WI38 (cell line): ENCODE measurements around the gene LDAF1.
"Not testable (repeated sequence)": the region's sequence is repeated elsewhere in the genome, so short reads cannot be mapped to it uniquely, and the experiment has no call there.

ENCODE experiments used
- H3K4me3 ChIP-seq: 2 replicates; pipeline ENCODE4 v1.5.1; 2011; ENCODE audit warnings: low read depth, mild to moderate bottlenecking, control low read depth, low read length
- TF ChIP-seq, protein P1 (sequence below): IDR thresholded peaks from 2 replicates; pipeline ENCODE4 v1.5.1; 2012; ENCODE audit warnings: low read depth, mild to moderate bottlenecking, control low read depth, low read length

Gene LDAF1

DNA sequence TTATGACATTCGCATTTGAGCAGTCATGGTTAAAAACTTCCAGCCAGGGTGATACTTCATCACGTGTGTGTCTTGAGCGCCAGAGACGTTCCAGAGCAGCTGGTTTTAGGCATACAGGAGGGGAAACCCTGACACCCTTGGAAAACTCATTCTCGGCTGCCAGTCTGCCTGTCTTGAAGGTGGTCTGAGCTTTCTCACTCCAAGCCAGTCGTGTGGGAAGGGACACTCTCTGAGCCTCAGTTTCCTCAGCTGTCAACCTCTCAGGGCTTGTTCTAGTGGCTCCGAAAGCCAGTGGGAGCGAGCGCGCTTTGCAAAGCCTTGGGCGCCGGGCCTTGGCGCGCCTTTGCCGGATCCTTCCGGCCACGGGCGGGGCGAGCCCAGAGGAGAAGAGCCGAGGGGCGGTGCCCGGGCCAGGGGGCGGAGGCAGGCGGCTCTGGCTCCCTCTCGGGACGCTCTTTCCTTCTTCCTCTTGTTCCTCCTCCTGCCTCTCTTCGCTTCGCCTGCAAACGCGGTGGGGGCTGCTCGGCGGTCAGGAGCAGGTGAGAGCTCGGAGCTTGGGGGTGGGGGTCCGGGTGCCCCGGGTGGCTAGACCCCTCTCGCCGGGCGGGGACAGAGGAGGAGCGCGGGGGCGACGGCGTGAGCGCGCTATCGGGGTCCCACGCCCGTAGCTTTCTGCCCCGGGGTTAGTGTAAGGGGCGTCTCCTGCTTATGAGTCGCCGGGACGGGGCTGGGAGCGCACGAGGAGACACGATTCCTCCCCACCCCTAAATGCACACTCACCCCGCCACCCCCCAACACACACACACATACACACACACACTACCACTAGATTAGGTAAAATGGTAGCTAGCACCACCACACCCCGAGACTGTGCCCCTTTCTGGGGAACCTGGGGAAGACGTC is at the start of gene LDAF1:
Gene LDAF1, plus strand, starts transcription at position 467 of the 903 bp plus-strand sequence. CDS start 2,509 bp downstream, outside the sequence.
- TF ChIP-seq, protein P1, sequence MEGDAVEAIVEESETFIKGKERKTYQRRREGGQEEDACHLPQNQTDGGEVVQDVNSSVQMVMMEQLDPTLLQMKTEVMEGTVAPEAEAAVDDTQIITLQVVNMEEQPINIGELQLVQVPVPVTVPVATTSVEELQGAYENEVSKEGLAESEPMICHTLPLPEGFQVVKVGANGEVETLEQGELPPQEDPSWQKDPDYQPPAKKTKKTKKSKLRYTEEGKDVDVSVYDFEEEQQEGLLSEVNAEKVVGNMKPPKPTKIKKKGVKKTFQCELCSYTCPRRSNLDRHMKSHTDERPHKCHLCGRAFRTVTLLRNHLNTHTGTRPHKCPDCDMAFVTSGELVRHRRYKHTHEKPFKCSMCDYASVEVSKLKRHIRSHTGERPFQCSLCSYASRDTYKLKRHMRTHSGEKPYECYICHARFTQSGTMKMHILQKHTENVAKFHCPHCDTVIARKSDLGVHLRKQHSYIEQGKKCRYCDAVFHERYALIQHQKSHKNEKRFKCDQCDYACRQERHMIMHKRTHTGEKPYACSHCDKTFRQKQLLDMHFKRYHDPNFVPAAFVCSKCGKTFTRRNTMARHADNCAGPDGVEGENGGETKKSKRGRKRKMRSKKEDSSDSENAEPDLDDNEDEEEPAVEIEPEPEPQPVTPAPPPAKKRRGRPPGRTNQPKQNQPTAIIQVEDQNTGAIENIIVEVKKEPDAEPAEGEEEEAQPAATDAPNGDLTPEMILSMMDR: no peak
- peak within 1 kb of the TSS; percentile 76 for H3K4me3 ChIP-seq

DNA sequence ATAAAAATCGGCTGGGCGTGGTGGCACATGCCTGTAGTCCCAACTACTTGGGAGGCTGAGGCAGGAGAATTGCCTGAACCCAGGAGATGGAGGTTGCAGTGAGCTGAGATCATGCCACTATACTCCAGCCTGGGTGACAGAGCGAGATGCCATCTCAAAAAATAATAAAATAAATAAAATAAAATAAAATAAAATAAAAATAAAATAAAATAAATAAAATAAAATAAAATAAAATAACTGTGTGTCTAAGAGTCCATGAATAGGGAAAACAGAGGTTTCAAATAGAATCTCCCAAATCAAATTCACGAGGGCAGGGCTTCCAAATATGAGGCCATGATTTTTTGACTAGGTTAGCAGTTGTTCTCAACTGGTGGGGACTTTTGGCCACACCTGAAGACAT is 42.9 kb upstream of the LDAF1 start:
- not testable (repeated sequence) for H3K4me3 ChIP-seq

DNA sequence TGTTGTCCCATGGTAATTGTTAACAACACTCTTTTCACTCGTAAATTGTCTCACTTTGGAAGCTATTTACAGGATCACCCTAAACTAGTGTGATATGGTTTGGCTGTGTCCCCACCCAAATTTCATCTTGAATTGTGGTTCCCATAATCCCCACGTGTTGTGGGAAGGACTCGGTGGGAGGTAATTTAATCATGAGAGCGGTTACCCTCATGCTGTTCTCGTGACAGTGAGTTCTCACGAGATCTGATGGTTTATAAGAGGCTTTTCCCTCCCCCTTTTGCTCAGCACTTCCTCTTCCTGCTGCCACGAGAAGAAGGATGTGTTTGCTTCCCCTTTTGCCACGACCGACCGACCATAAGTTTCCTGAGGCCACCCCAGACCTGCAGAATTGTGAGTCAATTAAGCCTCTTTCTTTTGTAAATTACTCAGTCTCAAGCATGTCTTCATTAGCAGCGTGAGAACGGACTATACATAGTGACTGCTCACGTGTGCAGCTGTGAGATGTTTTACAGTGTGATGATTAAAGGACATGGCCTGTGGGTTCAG is 42.3 kb upstream of the LDAF1 start:
- no peak overlapping the region for H3K4me3 ChIP-seq
- TF ChIP-seq, protein P1: no peak

DNA sequence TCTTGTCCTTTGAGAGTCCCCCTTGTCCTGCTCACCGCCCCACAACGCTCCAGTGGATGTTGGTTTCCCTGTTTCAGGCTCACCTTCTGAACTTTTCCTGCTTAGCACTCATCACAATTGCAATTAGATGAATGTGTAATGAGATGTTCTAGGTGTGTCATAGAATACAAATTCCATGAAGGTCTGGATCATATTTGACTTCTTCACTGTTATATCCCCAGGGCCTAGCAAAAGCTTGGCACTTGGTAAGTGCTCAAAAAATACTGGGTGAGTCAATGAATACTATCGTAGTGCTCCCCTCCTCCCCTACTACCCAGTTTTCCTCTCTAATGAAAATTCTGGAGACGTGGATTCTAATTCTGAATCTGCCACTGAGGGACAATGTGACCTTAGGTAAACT is 40.9 kb upstream of the LDAF1 start:
- TF ChIP-seq, protein P1: no peak
- H3K4me3 ChIP-seq: no peak overlapping the region

DNA sequence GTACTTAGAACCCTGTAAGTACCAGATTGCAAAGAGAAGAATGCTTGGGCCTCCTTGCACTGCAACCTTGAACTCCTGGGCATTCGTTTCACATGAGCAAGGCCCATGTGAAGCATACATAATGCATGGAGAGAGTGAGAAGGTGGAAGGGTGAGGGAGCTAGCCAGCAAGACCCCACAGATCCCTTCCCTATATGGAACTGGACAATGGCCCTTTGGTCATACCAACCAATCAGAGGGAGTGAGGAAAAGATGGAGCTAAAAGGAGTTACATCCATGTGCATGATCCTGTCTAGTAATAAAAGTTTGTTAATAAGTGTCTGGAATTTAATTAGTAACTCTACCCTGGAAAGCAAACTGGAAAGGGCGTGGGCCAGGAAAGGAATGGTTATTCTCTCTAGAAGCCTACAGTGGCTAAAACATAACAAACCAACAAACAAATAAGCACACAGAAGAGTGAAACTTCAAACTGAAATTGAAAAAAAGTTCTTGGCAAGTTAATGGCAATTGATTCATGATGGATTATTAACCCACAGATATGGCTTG is 37.4 kb upstream of the LDAF1 start:
- TF ChIP-seq, protein P1: no peak
- no peak overlapping the region for H3K4me3 ChIP-seq

DNA sequence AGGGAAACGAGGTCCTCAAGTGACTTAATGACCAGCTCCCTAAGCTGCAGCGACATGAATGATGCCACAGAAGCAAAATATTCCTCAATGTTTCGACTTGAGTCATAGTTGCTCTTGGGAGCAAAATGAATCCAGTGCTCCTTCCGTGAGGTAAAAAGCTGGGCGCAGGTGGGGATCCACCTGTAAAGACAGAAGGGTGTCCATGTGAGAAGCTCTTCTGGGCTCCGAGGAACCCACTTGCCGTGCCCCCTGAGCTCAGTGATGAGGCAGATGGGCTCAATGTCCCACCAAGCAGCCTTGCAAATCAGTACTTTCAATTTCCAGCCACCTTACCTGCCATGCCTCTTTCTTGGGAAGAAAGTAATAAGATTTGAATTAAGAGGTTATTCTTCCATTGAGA is 33.3 kb upstream of the LDAF1 start:
- no peak overlapping the region for H3K4me3 ChIP-seq
- TF ChIP-seq, protein P1: no peak

DNA sequence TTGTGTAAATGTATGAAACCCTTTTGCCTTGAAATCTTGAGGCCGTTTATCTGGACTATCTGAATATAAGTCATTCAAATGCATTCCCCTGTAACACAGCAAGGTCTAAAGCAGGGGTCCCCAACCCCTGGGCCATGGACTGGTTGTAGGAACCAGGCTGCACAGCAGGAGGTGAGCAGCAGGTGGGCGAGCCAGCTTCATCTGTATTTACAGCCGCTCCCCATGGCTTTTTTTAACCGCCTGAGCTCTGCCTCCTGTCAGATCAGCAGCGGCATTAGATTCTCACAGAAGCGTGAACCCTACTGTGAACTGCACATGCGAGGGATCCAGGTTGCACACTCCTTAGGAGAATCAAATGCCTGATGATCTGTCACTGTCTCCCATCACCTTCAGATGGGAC is 32.0 kb upstream of the LDAF1 start:
- H3K4me3 ChIP-seq: no peak overlapping the region
- TF ChIP-seq, protein P1: no peak
